ENCODE results near the gene ASB18.

DNA sequence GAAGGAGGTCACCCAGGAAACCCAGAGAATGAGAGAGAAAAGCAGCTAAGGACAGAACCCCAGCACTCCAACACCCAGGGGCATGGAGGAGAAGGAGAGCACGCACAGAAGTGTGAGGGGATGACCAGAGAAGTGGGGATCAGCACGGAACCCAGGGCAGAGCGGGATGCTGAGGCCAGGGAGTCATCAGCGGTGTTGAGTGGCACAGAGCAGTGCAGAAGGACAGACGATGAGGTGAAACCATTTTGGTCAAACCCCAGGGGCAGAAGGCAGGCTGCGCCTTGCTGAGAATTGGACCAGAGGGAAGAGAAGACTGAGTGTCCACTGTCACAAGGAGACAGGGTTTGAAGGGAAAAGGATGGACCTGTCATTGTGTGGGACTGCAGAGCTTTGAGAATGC is 23.4 kb upstream of the ASB18 start:
- TF ChIP-seq GATA3 (IDR thresholded peaks at IDR 0.05; ENCODE audit: low read depth, low read length) (no peak), GATA2 (IDR thresholded peaks at IDR 0.05; ENCODE audit: low read depth, low read length) (no peak)

All from SH-SY5Y (cell line).